GM19372 (cell line): Measurements from ENCODE around the gene NLRP10.
"Not testable (repeated sequence)": the region's sequence is repeated elsewhere in the genome, so short reads cannot be mapped to it uniquely, and the experiment has no call there.

Experiments
- ATAC-seq: cut with Tn5 transposase; IDR thresholded peaks from one replicate; pipeline ENCODE4 v1.9.1; 2021; ENCODE audit warnings: mild to moderate bottlenecking, low read depth, moderate library complexity; ENCODE audit not compliant: unreplicated experiment

Gene NLRP10, protein sequence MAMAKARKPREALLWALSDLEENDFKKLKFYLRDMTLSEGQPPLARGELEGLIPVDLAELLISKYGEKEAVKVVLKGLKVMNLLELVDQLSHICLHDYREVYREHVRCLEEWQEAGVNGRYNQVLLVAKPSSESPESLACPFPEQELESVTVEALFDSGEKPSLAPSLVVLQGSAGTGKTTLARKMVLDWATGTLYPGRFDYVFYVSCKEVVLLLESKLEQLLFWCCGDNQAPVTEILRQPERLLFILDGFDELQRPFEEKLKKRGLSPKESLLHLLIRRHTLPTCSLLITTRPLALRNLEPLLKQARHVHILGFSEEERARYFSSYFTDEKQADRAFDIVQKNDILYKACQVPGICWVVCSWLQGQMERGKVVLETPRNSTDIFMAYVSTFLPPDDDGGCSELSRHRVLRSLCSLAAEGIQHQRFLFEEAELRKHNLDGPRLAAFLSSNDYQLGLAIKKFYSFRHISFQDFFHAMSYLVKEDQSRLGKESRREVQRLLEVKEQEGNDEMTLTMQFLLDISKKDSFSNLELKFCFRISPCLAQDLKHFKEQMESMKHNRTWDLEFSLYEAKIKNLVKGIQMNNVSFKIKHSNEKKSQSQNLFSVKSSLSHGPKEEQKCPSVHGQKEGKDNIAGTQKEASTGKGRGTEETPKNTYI

DNA sequence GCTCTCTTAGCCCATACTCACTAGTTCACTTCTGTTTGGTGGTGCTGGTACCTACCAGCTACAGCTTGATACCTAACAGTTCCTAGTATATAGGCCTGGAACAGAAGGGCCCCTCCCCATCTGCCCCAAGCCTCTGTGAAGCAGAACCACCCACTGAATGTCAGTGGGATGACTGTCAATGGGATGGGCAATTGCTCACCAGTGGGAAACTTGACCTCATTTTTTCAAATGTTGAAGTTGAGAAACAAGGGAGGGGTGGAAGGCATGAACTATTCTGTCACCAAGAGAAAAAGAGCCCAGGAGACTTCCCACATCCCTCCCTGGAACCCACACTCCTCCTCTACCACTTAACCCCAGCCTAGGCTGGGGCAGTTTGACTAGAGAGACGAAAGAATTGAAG lies at the start of gene NLRP10:
Gene NLRP10 (minus strand): TSS at position 62 of the 400 bp plus-strand sequence. CDS start 1,952 bp downstream, outside the sequence.
- ATAC-seq, result no peak

DNA sequence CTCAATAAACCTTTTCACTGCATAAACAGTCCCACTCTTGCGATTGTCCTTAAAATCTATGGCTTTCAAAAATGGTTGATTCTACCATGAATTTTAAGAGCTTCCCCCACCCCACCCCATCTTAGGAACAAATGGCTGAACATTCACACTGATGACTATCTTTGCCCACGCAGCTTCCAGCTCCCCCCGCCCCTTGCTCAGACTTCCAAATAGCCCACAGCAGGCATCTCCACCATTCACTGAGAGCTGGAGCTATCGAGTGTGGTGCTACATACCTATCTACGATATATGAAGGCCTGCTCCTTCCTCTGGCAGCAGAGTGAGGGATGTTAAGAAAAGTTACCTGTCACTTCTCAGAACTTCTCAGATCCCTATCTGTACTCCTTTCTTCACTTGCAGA lies 48.6 kb upstream of the NLRP10 start:
- no peak for ATAC-seq

DNA sequence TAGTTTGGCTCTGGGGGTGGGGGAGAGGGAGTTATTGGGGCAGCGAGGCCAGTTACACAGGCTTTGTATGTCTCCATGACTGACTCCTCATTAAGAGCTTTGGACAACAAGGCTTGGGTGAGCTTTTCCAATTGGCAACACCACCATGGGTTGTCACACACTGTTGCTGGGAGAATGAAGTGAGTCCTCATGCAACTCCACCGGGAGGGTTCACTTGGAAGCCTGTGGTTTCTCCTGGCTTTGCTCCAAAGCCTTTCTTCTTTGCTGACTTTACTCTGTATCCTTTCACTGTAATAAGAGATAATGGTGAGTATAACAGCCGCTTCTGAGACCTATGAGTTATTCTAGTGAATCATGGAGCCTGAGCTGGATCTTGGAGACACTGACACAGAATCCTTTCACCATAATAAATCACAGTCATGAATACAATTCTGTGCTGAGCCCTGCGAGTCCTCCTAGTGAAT lies 46.8 kb upstream of the NLRP10 start:
- ATAC-seq, result no peak

DNA sequence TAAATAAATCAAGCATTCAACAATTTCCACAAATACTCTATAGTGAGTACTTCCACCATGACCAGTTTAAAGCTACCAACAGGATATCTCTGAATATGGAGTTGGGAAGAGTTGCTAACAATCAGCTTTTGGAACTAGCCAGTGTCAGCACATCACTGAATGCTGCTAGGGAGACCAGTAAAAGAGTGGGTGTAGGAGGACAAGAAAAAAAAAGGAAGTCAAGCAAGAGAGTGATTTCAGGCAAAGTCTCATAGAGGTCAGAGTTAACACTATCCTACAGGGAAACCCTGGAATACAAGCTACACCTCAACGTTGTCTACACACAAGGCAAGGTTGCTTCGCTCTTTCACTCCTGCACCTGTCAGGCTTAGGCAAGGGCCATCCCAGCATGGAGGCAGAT lies 46.1 kb upstream of the NLRP10 start:
- no peak for ATAC-seq

DNA sequence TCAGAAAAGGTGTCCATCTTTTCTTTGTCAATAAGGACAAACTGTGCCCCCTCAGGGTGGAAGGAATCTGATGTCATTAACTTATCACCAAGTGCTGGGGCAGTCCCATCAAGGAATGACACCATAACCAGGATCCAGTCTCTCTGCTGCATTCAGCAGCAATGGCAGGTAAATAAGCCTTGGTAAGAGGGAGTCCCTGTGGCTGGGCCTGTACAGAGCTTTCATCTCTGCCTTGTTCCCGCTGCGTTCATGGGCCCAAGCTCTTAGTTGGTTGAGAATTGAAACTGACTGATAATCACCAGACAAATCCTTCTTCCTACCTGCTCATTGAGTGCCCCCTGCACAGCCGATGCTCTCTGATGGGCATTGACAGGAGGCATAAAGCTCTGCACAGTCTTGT lies 44.6 kb upstream of the NLRP10 start:
- no peak for ATAC-seq

DNA sequence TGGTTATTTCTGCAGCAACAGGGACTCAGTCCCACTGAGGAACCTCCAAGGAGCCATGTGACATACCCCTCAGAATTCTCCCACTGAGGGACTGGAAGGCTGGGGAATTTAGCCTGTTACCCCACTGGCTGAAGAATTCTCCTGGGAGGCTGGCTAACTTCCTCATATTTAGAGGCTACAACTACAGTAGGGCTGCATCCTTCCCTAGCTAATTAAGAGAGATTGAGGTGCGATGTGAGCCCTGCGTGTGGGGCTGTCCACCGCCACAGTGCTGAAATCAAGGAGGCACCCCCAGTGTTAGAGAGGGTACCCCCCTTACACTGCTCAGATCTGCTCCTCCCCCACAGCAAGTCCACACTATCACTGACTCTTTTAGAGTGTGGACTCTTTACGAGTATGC lies 43.0 kb upstream of the NLRP10 start:
- no peak for ATAC-seq

DNA sequence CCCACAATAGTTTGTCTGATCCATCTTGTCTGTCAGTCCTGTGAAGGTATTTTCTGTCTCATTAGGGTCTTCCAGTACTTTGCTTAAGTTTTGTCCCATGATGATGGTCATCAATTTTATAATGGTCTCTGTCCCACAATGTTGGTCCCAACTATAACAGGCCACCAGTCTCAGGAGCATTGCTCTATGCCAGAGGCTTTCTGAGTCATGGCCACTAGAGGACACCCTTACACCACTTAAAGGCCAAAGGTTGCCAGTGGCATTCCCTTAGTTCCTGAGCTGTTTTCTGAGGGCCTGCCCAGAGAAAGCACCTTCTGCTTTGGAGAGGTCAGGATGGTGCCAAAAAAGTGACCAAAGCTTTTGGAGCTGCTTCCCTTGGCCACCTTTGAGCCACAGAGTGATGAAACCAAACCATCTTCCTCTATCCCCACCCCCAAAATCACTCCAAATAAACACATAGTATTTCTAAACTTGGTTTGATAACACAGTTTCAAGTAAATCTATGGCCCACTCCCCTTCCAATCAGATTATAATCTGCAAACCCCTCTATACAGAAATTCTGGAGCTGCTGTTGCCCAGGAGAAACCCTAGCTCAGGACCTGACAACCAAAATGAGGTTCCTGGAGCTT lies 41.2 kb upstream of the NLRP10 start:
- ATAC-seq, result peak; percentile 70

DNA sequence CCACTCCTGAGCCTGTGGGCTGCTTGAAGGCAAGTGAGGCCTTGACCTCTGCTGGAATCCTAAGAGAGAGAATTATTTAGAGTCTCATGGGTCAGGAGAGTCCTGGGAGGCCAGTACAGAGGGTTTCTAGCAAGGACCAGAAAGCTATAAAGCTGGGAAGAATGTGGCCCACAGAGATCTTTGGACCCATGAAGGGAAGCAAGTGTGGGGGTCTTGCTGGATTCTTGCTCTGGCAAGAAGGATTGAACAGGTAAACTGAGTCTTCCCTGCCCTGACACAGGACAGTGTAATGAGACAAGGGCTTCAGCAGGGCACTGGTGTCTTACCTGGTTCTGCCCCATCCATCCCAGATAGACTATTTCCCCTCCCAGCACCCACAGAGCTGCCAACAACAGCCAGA lies 40.3 kb upstream of the NLRP10 start:
- no peak for ATAC-seq

DNA sequence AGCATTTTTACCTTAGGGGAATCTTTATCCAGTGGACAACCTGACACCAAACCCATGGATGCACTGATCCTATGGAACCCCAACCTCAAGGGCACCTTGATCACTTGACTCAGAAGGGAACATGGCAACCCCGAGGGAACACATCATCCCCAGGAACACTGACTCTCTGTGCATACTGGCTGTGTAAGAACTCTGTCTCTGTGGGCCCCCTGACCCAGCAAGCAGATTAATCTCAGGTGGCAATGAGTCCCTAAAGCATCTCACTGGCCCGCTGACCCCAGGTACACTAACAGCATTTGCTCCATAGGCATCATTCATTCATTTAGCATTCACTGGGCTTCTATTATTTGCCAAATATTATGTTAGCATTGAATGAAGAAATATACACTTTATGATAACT lies 38.8 kb upstream of the NLRP10 start:
- no peak for ATAC-seq

DNA sequence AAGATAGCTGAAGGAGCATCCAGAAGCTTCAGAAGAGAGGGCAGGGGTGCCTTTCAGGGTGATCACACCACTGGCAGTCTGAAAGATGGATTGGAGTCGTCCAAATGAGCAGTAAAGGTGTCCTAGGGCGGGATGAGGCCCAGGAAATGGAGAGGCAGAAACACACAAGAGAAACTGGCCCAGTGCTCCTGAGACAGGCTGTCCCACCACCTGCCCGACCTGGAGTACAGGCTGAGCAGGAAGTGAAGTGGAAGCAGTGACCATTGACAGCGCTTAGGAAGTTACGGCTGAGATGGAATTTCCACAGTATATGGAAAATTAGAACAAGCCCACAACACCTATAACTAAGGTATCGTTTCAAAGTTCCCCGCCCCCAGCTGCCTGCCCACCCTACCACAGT lies 37.9 kb upstream of the NLRP10 start:
- no peak for ATAC-seq

DNA sequence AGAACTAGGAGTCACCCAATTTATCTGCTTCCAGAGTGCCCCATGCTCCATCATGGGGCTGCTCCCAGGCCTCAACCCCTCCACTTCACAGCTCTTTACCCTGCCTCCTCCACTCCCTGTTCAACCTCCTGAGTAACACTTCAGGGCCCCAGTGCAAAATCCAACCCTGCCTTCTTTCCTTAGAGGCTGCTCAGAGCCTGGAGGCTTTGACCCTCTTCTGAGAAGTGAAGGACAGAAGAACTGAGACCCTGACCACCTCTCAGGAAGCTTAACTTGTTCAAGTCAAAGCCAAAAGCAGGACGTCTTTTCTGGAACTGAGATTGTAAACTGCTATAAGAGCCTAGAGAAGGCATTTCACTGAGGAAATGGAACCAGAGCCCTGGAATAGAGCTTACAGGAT lies 37.4 kb upstream of the NLRP10 start:
- no peak for ATAC-seq

DNA sequence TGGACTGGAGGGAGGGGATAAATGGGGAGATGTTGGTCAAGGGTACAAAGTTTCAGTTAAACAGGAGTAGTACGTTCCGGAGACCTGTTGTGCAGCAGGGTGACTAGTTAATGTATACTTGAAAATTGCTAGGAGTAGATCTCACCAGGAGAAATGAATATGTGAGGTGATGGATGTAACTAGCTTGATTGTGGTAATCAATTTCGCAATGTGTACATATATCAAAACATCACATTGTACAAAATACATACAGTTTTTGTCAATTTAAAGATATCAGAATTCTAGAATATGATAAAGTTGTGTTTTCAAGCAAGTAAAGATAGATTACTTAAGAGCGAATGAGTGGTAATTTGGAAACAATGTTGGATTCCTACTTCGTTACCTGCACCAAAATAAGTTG lies 35.1 kb upstream of the NLRP10 start:
- ATAC-seq, result no peak

DNA sequence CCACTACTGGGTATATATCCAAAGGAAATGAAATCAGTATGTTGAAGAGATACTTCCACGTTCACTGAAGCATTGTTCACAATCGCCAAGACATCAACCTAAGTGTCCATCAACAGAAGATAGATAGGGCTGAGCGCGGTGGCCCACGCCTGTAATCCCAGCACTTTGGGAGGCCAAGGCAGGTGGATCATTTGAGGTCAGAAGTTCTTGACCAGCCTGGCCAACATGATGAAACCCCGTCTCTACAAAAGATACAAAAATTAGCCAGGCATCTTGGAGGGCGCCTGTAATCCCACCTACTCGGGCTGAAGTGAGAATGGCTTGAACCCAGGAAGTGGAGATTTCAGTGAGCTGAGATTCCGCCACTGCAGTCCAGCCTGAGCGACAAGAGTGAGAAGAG lies 34.5 kb upstream of the NLRP10 start:
- ATAC-seq, result no peak

DNA sequence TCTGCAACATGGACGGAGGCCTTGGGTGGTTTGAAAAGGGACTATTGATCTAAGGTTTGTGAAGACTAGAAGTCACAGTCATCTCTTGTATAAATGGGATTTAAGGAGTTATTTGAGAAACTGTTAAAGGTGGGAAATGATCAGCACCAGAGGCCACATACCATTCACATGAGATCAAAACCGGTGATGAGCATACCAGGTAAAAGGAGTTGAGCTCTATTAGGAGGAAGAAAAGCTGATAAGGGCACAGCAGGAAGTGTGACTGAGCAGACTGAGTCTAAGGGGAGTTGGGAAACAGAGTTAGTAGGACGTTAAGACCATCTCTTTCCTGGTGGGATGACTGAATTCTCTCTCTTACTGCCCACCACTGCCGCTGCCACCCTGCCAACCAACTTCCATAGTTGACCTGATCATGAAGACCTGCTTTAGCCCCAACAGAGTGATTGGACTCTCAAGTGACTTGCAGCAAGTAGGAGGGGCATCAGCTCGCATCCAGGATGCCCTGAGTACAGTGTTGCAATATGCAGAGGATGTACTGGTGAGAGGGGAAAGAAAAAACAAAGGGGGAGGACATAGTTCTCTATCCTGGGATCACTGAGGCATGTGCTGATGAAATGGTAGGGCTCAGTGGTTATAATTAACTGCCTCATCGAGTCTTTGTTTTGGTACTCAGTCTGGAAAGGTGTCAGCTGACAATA lies 29.5 kb upstream of the NLRP10 start:
- ATAC-seq, result no peak

DNA sequence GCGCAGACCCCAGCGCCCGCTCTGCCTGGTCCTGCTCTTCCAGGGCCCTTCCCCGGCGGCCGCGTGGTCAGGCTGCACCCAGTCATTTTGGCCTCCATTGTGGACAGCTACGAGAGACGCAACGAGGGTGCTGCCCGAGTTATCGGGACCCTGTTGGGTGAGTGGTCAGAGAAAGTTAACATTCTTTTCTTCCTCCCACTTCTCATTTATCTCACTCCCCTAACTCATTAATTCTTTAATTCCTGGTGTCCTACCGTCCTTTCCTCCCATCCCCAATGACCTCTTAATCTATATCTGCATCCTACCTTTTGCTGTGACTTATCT lies 22.3 kb upstream of the NLRP10 start:
- ATAC-seq, result not testable (repeated sequence)

DNA sequence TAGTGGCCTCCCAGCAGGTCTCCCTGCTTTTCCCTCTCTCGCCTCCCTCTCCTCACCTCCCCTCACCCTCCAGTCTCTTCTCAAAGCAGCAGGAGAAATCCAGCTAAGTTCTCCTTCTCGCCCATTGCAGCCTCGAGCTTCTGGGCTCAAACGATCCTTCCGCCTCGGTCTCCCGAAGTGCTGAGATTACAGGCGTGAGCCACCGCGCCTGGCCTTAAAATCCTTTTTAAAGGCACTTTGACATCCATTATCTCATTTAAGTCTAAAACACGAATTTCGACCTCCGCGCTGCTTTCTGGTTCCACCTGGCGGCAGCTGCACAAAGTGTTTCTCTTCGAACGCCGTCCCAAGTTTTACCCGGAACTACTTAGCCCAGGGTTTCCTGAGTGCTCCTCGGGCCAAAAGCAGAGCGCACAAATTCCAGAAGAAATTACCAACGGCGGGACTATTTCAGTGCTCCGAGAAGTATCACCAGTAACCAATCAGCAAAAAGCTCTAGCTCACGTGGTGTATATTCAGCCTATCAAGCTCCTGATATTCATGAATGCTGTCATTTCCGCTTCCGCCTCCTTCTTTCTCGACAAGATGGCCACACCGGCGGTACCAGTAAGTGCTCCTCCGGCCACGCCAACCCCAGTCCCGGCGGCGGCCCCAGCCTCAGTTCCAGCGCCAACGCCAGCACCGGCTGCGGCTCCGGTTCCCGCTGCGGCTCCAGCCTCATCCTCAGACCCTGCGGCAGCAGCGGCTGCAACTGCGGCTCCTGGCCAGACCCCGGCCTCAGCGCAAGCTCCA lies 21.7 kb upstream of the NLRP10 start, which contains the start of gene EIF3F:
Gene EIF3F (plus strand): TSS at position 570 of the 792 bp plus-strand sequence. CDS start 16 bp downstream, at position 586.
- ATAC-seq, result peak; percentile 92

DNA sequence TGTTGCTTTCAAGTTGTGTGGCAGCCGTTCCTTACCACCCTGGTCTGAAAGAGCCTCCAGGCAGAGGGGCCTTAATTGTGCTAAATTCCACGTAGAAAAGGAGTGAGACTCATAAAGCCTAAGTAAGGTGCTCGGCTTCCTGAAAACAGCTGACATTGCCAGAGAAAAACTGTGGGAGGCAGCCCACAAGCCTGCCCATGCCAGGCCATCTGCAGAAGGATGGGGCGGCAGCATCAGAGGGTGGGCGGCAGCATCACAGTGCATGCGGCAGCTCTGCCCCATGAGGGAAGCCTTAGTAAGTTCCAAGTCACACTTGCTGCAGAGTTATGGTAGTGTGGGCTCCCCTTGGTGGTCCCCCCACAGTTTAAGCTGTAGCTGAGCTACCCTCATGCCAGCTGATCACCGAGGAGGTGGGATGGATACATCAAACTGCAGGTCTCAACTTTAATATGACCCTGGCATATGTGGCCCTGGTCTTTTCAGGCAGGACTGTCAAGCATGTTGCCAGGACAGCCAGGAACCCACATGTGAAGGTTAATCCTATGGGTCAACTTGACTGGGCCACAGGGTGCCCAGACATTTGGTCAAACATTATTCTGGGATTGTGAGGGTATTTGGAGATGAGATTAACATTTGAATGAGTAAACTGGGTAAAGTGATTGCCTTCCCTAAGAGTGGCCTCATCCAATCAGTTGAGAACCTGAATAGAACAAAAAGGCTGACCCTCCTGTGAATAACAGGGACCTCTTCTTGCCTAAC lies 18.8 kb upstream of the NLRP10 start:
- ATAC-seq, result no peak

DNA sequence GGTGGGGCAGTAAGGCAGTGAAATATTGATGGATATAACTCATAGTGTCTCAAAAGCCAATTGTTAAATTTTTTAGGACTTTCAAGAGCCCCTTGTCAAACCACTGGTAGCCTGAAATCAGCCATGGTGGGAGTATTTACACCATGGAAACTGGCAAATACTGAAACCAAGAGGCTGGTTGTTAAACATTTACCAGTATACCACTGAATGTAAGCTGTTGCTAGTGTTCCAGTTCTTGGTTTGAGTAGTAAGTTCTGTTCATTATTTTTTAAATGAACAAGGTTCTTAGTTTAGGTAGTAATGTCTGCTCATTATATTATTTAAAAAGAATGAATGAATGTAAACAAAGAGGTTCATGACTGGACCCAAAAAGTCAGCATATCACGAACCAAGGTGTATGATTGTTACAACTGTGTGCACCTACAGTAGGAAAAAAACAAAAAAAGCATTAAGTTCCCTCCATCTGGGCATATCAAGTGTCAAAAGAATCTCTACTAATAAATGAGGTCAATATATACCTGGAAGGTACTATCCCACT lies 17.4 kb upstream of the NLRP10 start:
- peak; percentile 37 for ATAC-seq

DNA sequence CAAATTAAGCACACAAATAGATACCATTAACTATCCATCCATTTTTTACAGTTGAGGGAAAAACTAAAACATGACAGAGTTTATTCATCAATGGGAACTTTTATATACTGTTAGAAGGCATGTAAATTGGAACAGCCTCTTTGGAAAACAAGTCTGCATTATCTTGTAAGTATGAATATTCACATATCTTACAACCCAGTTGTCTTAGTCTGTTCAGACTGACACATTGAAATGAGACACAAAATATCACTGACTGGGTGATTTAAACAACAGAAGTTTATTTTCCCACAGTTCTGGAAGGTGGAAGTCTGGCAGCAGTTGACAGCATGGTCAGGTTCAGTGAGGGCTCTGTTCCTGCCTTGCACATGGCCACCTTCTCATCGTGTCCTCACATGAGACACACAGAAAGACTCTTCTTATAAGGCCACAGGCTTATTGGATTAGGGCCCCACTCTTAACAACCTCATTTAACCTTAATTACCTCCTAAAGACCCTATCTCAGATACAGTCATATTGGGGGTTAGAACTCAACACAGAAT lies 16.4 kb upstream of the NLRP10 start:
- no peak for ATAC-seq
